Gastrocnemius medialis (tissue), 4 donors: ENCODE results near the gene HERC2.
"Not testable (repeated sequence)": the region's sequence is repeated elsewhere in the genome, so short reads cannot be mapped to it uniquely, and the experiment has no call there.

Source experiments
- CTCF ChIP-seq, 5 experiments: fragments of 450-650 bp in 3 of 5; fragments of 200-600 bp in 2 of 5; sonication (generic) in 2 of 5; IDR thresholded peaks in 4 of 5; conservative IDR thresholded peaks in 1 of 5; 1 replicate in 4 of 5; 2 replicates in 1 of 5; pipeline ENCODE4 v1.5.1; 2016 to 2019; ENCODE audit warnings: antibody characterized with exemption in 5 of 5, mild to moderate bottlenecking in 3 of 5, moderate library complexity in 3 of 5
- POLR2A ChIP-seq, 2 donors: fragments of 450-650 bp; IDR thresholded peaks; one replicate each; pipeline ENCODE4 v1.6.1; 2017; ENCODE audit warnings: antibody characterized with exemption in 2 of 2, mild to moderate bottlenecking in 2 of 2, moderate library complexity in 2 of 2

GRCh38 chr15:28213393-28213792 is 108.6 kb downstream of the HERC2 start:
- not testable (repeated sequence) for TF ChIP-seq POLR2A (IDR thresholded peaks at IDR 0.05); CTCF (IDR thresholded peaks at IDR 0.05 in 4 of 5, conservative IDR thresholded peaks at IDR 0.05 in 1 of 5)
